H9 (cell line): ENCODE measurements around the gene STK10. TPM values are rescaled to one million over a fixed set of nuclear protein-coding genes. Genes with fewer than 3 reads are reported as not detected.

ENCODE experiments used
- DNase-seq: peaks from one replicate; pipeline ENCODE4 v3.0.0-alpha.2; 2017
- H2AFZ ChIP-seq: one replicate; pipeline ENCODE4 v1.6.1; 2013; ENCODE audit warnings: mild to moderate bottlenecking, low read length, control low read depth, moderate library complexity
- H2AK5ac ChIP-seq: 2 replicates; pipeline ENCODE4 v1.6.1; 2013; ENCODE audit warnings: low read length, control low read depth, mixed read lengths; ENCODE audit not compliant: insufficient read length
- H2BK120ac ChIP-seq: one replicate; pipeline ENCODE4 v1.6.1; 2013; ENCODE audit warnings: low read depth, mild to moderate bottlenecking, low read length, control low read depth, inconsistent platforms; ENCODE audit not compliant: poor library complexity, severe bottlenecking
- H2BK12ac ChIP-seq: 2 replicates; pipeline ENCODE4 v1.6.1; 2013; ENCODE audit warnings: low read length, control low read depth, mixed read lengths, low read depth; ENCODE audit not compliant: insufficient read length
- H2BK15ac ChIP-seq: 2 replicates; pipeline ENCODE4 v1.6.1; 2013; ENCODE audit warnings: low read depth, low read length, control low read depth
- H2BK20ac ChIP-seq: one replicate; pipeline ENCODE4 v1.6.1; 2013; ENCODE audit warnings: low read depth, mild to moderate bottlenecking, low read length, control low read depth, inconsistent platforms; ENCODE audit not compliant: poor library complexity, severe bottlenecking
- H2BK5ac ChIP-seq: 2 replicates; pipeline ENCODE4 v1.6.1; 2013; ENCODE audit warnings: low read length, control low read depth, mixed read lengths; ENCODE audit not compliant: insufficient read length
- H3K14ac ChIP-seq: 2 replicates; pipeline ENCODE4 v1.6.1; 2013; ENCODE audit warnings: low read length, control low read depth; ENCODE audit not compliant: insufficient read depth
- H3K18ac ChIP-seq: 2 replicates; pipeline ENCODE4 v1.6.1; 2013; ENCODE audit warnings: low read depth, mild to moderate bottlenecking, mixed read lengths, low read length, control low read depth; ENCODE audit not compliant: insufficient read length
- H3K23ac ChIP-seq: 2 replicates; pipeline ENCODE4 v1.6.1; 2013; ENCODE audit warnings: low read length, control low read depth, mixed read lengths, low read depth; ENCODE audit not compliant: insufficient read length
- H3K23me2 ChIP-seq: 2 replicates; pipeline ENCODE4 v1.6.1; 2013; ENCODE audit warnings: low read depth, mild to moderate bottlenecking, mixed read lengths, low read length, control low read depth; ENCODE audit not compliant: insufficient read length, poor library complexity, severe bottlenecking
- H3K27ac ChIP-seq: 2 replicates; pipeline ENCODE4 v1.5.1; 2013; ENCODE audit warnings: low read length, control low read depth, mixed read lengths, low read depth; ENCODE audit not compliant: insufficient read length
- H3K27me3 ChIP-seq: 2 replicates; pipeline ENCODE4 v1.6.1; 2013; ENCODE audit warnings: low read length, control low read depth, inconsistent platforms; ENCODE audit not compliant: insufficient read depth
- H3K4ac ChIP-seq: 2 replicates; pipeline ENCODE4 v1.6.1; 2013; ENCODE audit warnings: low read depth, mild to moderate bottlenecking, control low read depth, inconsistent platforms, low read length, moderate library complexity
- H3K4me1 ChIP-seq: 2 replicates; pipeline ENCODE4 v1.6.1; 2013; ENCODE audit warnings: low read length, control low read depth, inconsistent platforms; ENCODE audit not compliant: insufficient read depth
- H3K4me2 ChIP-seq: 2 replicates; pipeline ENCODE4 v1.6.1; 2013; ENCODE audit warnings: low read length, control low read depth, mixed read lengths; ENCODE audit not compliant: insufficient read length, insufficient read depth
- H3K56ac ChIP-seq: 2 replicates; pipeline ENCODE4 v1.6.1; 2013; ENCODE audit warnings: low read depth, mild to moderate bottlenecking, mixed read lengths, low read length, control low read depth; ENCODE audit not compliant: insufficient read length
- H3K79me1 ChIP-seq: 2 replicates; pipeline ENCODE4 v1.6.1; 2013; ENCODE audit warnings: low read depth, mild to moderate bottlenecking, moderate library complexity, low read length, control low read depth, inconsistent platforms; ENCODE audit not compliant: insufficient read depth, poor library complexity, severe bottlenecking
- H3K79me2 ChIP-seq: 2 replicates; pipeline ENCODE4 v1.6.1; 2013; ENCODE audit warnings: low read length, control low read depth, inconsistent platforms; ENCODE audit not compliant: insufficient read depth
- H3K9ac ChIP-seq: 2 replicates; pipeline ENCODE4 v1.6.1; 2013; ENCODE audit warnings: low read length, control low read depth, mixed read lengths; ENCODE audit not compliant: insufficient read length; ENCODE audit errors: extremely low read depth
- H3K9me3 ChIP-seq: one replicate; pipeline ENCODE4 v1.6.1; 2013; ENCODE audit warnings: low read depth, low read length, inconsistent platforms; ENCODE audit not compliant: control insufficient read depth
- H3T11ph ChIP-seq: one replicate; pipeline ENCODE4 v1.6.1; 2013; ENCODE audit warnings: mild to moderate bottlenecking, low read length, control low read depth, inconsistent platforms
- H4K20me1 ChIP-seq: one replicate; pipeline ENCODE4 v1.6.1; 2013; ENCODE audit not compliant: control insufficient read depth, insufficient read length, insufficient read depth
- H4K5ac ChIP-seq: 2 replicates; pipeline ENCODE4 v1.6.1; 2013; ENCODE audit warnings: low read depth, mild to moderate bottlenecking, mixed read lengths, low read length, control low read depth; ENCODE audit not compliant: insufficient read length
- H4K8ac ChIP-seq: replicated peaks from 2 replicates; pipeline ENCODE4 v1.6.1; 2013; ENCODE audit warnings: low read length, control low read depth, mixed read lengths, low read depth; ENCODE audit not compliant: insufficient read length
- H4K91ac ChIP-seq: 2 replicates; pipeline ENCODE4 v1.6.1; 2013; ENCODE audit warnings: low read depth, mild to moderate bottlenecking, moderate library complexity, mixed read lengths, low read length, control low read depth; ENCODE audit not compliant: insufficient read length
- H3K27ac Mint-ChIP-seq, 3 experiments: 2 replicates in 2 of 3; 3 replicates in 1 of 3; pipeline ENCODE4 v1.8.0; 2020 to 2021; ENCODE audit warnings: mixed read lengths in 3 of 3, mild to moderate bottlenecking in 1 of 3, moderate library complexity in 1 of 3
- H3K27me3 Mint-ChIP-seq: 2 replicates; pipeline ENCODE4 v1.8.0; 2021; ENCODE audit warnings: low read depth, mild to moderate bottlenecking, moderate library complexity, mixed read lengths
- H3K36me3 Mint-ChIP-seq, 3 experiments: 2 replicates in 2 of 3; 3 replicates in 1 of 3; pipeline ENCODE4 v1.8.0; 2020 to 2021; ENCODE audit warnings: low read depth in 3 of 3, mixed read lengths in 3 of 3; ENCODE audit not compliant: insufficient read depth in 1 of 3
- H3K4me1 Mint-ChIP-seq, 2 experiments: 2 replicates each; pipeline ENCODE4 v1.8.0; 2020; ENCODE audit warnings: mixed read lengths in 2 of 2
- H3K4me3 Mint-ChIP-seq, 2 experiments: 2 replicates in 1 of 2; 3 replicates in 1 of 2; pipeline ENCODE4 v1.8.0; 2020 to 2021; ENCODE audit warnings: mild to moderate bottlenecking in 2 of 2, mixed read lengths in 2 of 2, moderate library complexity in 1 of 2
- H3K9me3 Mint-ChIP-seq, 2 experiments: 2 replicates in 1 of 2; 3 replicates in 1 of 2; pipeline ENCODE4 v1.8.0; 2020; ENCODE audit warnings: mild to moderate bottlenecking in 2 of 2, mixed read lengths in 2 of 2, moderate library complexity in 1 of 2
- CTCF ChIP-seq: fragments of 200-600 bp; sonication (generic); conservative IDR thresholded peaks from 3 replicates; pipeline ENCODE4 v1.8.0; 2021; ENCODE audit warnings: antibody characterized with exemption, mild to moderate bottlenecking
- WGBS: extraction: QIAGEN DNeasy Blood & Tissue Kit; methylation state at CpG from one replicate; pipeline ENCODE4 v1.1.7; 2013; ENCODE audit warnings: missing lambda C conversion rate, low lambda C conversion rate, mixed read lengths; ENCODE audit not compliant: insufficient read length; ENCODE audit errors: extremely low coverage; 5-methylcytosine and 5-hydroxymethylcytosine counted together
- total RNA-seq: library from RNA; stranded (reverse); gene quantifications from 2 replicates; pipeline ENCODE4 v1.2.1, GENCODE V29; 2021

STK10 gene
- total RNA-seq, 1 experiment from 2014 or later: 14.6 TPM

DNA sequence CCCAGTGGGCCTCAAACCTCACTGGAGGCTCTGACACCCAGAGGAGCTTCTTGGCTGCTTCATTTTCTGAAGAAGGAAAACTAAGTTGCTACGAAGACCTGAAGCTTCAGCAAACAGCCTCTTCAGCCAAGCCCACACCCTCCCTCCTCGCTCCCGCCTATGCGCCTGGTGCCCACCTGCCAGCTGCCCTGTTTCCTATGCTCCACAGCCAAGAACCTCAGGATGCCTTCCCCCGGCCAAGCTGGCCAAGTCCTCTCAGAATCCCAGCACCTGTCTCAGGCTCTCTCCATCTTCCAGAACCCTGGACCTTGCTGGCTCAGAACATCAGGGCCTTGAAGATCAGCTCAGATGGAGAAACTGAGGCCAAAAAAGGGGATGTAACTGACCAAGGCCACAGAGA is 60.4 kb downstream of the STK10 start:
- Histone ChIP-seq H4K91ac (no peak overlapping the region), H3K4me2 (no peak overlapping the region), H4K5ac (no peak overlapping the region), H3K9ac (no peak overlapping the region), H3K56ac (no peak overlapping the region), H3K4me1 (no peaks in the 10 kb centered on the region), H3K79me1 (no peaks in the 10 kb centered on the region), H2BK120ac (no peak overlapping the region), H3K18ac (no peak overlapping the region), H4K8ac (no peak overlapping the region), H2BK15ac (no peak overlapping the region), H3K27ac (no peak overlapping the region), H3K79me2 (no peaks in the 10 kb centered on the region), H2BK20ac (no peak overlapping the region), H2BK12ac (no peak overlapping the region), H3T11ph (no peak overlapping the region), H2AFZ (no peak overlapping the region), H2AK5ac (no peak overlapping the region), H4K20me1 (no peaks in the 10 kb centered on the region), H3K27me3 (no peaks in the 10 kb centered on the region), H3K9me3 (no peaks in the 10 kb centered on the region), H2BK5ac (no peak overlapping the region), H3K4ac (no peak overlapping the region), H3K23ac (no peak overlapping the region), H3K14ac (no peak overlapping the region), H3K23me2 (no peaks in the 10 kb centered on the region)
- no peak for DNase-seq
- Mint-ChIP-seq H3K9me3 (no peaks in the 10 kb centered on the region), H3K27me3 (no peaks in the 10 kb centered on the region), H3K4me3 (no peak overlapping the region), H3K36me3 (no peaks in the 10 kb centered on the region; a peak in 1 of 7 replicates), H3K27ac (no peak overlapping the region; a peak in 1 of 7 replicates), H3K4me1 (peaks cover 0 to 3% of the 10 kb centered on the region in 2 experiments; a peak in 2 of 4 replicates)
- WGBS: no CpG with 5 or more reads among the region's 5 CpGs
- no peak for TF ChIP-seq CTCF
